Measurements from ENCODE around the gene HIF3A. TPM values are rescaled to one million over a fixed set of nuclear protein-coding genes. Genes with fewer than 3 reads are reported as not detected.

Gene HIF3A
- total RNA-seq, 4 donors from 2014 or later, result 3.8 to 52.8 (median 6.2) TPM

DNA sequence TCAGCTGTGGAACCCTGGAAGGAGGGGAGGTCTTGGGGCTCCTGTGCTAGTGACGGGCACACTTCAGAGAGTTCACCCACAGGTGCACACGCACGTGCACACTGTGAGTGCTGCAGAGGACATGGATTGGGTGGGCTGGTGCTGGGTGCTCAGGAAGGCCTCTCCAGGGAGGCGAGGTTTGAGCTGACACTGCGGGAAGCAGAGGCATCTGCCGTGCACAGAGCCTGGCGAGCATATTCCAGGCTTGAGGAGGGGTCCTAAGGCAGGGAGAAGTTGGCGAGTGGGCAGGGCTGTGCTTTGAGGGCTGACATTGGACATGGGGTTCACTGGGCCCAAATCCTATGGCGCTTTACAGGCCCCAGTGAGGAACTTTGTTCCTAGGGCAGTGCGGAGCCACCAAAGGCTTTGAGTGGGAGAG lies 90.9 kb downstream of the HIF3A start:
- Histone ChIP-seq H3K27ac (no peak overlapping the region), H3K9me3 (no peaks in the 10 kb centered on the region), H3K4me1 (peaks cover 0 to 31% (median 0%) of the 10 kb centered on the region in 3 donors), H3K36me3 (peaks cover 43 to 100% (median 43%) of the 10 kb centered on the region in 3 donors), H3K4me3 (no peak overlapping the region), H3K27me3 (no peaks in the 10 kb centered on the region)
- 83 to 95% methylated on average over 6 to 8 of the region's 10 CpGs for WGBS, 2 donors
- no peak for DNase-seq
- intact Hi-C loops (cut with DNase I), result no loop called here
- no peak for TF ChIP-seq POLR2A (IDR thresholded peaks at IDR 0.05)
- TF ChIP-seq CTCF (IDR thresholded peaks at IDR 0.05), result no peak

GRCh38 chr19:46388311-46389095 lies 91.7 kb downstream of the HIF3A start:
- no peak overlapping the region for H3K27ac ChIP-seq
- H3K9me3 ChIP-seq, result no peaks in the 10 kb centered on the region
- no peak overlapping the region for H3K4me3 ChIP-seq
- no peaks in the 10 kb centered on the region for H3K27me3 ChIP-seq
- H3K36me3 ChIP-seq, result peaks cover 36 to 96% (median 42%) of the 10 kb centered on the region in 3 donors
- peaks cover 0 to 31% (median 0%) of the 10 kb centered on the region in 3 donors for H3K4me1 ChIP-seq
- no peak for TF ChIP-seq POLR2A (IDR thresholded peaks at IDR 0.05)
- 88 to 91% methylated on average over 11 to 18 of the region's 25 CpGs for WGBS, 2 donors
- no peak for DNase-seq
- intact Hi-C loops (cut with DNase I), result no loop called here

DNA sequence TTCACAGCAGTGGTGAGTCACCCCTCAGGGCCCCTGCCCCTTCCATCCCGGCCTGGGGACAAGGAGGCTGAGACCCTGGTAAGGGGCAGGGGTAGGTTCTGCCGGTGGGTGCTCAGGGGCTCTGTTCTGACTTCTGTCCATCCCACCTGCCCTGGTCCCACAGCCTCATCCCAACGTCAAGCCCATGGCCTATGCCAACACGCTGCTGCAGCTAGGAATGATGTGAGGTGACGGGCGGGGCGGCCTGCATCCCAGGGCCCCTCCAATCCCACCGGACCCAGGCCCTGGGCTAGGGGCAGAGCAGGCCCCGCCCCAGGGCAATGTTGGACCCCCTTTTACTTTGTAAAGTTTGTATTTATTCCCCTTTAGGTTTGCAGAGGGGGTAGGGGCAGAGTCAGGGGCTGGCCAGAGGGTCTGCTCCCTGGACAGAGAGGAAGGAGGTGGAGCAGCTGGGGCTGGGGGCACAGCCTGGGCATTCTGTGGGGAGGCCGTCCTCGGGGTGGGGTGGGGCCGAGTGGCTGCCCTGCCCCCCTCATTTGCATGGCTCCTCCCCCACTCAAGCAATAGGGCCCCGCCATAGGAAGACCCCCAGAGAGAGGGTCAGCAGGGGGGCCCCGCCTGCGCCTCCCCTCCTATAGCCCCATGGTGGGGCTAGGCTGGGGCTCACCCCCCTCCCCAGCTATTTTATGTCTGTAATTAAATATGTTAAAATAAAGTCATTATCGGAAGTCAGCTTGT lies 93.4 kb downstream of the HIF3A start:
- intact Hi-C loops (cut with DNase I), result no loop called here
- Histone ChIP-seq H3K27ac (no peak overlapping the region), H3K9me3 (no peaks in the 10 kb centered on the region), H3K27me3 (no peaks in the 10 kb centered on the region), H3K4me1 (peaks cover 0 to 27% (median 3%) of the 10 kb centered on the region in 3 donors), H3K36me3 (peaks cover 27 to 81% (median 33%) of the 10 kb centered on the region in 3 donors), H3K4me3 (no peak overlapping the region)
- TF ChIP-seq CTCF (IDR thresholded peaks at IDR 0.05) (no peak), POLR2A (IDR thresholded peaks at IDR 0.05) (no peak)
- no peak for DNase-seq
- 73 to 92% methylated on average over 2 to 3 of the region's 16 CpGs for WGBS, 2 donors

DNA sequence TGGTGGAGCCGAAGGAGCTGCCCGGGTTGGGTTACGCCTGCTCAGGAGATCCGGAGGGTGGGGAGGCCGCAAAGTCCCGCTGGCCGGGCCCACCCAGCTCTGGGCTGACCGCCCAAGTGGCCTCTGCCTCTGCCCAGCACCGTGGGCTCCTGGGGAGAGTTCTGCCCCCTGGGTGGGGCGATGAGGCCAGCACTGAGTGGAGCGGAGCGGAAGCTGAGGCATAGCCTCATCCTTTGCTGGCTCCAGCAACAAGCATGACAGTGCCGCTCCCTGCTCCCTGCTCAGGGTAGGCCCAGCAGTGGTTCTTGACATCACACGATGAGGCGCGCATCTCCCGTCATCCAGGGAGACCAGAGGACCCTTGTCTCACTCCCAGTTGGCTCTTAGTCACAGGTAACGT lies 94.0 kb downstream of the HIF3A start:
- H3K36me3 ChIP-seq, result peaks cover 27 to 75% (median 33%) of the 10 kb centered on the region in 3 donors
- WGBS, 2 donors, result 91% methylated on average over 14 of the region's 18 CpGs; no CpG with 5 or more reads in 1 of the 2 donors
- no peak overlapping the region for H3K27ac ChIP-seq

More for the DNA sequence above, 94.0 kb downstream of the HIF3A start:
- intact Hi-C loops (cut with DNase I), result no loop called here
- Histone ChIP-seq H3K27me3 (no peaks in the 10 kb centered on the region), H3K9me3 (no peaks in the 10 kb centered on the region), H3K4me1 (peaks cover 0 to 22% (median 3%) of the 10 kb centered on the region in 3 donors), H3K4me3 (no peak overlapping the region)
- DNase-seq, result no peak
- no peak for TF ChIP-seq POLR2A (IDR thresholded peaks at IDR 0.05)
- TF ChIP-seq CTCF (IDR thresholded peaks at IDR 0.05), result no peak

All from esophagus squamous epithelium (tissue), 5 donors.